Femur (tissue), 1 donor: ENCODE data around the gene CPA5.

ENCODE experiments used
- DNase-seq: peaks from one replicate; pipeline ENCODE4 v3.0.0-alpha.2; 2017

The CPA5 gene

DNA sequence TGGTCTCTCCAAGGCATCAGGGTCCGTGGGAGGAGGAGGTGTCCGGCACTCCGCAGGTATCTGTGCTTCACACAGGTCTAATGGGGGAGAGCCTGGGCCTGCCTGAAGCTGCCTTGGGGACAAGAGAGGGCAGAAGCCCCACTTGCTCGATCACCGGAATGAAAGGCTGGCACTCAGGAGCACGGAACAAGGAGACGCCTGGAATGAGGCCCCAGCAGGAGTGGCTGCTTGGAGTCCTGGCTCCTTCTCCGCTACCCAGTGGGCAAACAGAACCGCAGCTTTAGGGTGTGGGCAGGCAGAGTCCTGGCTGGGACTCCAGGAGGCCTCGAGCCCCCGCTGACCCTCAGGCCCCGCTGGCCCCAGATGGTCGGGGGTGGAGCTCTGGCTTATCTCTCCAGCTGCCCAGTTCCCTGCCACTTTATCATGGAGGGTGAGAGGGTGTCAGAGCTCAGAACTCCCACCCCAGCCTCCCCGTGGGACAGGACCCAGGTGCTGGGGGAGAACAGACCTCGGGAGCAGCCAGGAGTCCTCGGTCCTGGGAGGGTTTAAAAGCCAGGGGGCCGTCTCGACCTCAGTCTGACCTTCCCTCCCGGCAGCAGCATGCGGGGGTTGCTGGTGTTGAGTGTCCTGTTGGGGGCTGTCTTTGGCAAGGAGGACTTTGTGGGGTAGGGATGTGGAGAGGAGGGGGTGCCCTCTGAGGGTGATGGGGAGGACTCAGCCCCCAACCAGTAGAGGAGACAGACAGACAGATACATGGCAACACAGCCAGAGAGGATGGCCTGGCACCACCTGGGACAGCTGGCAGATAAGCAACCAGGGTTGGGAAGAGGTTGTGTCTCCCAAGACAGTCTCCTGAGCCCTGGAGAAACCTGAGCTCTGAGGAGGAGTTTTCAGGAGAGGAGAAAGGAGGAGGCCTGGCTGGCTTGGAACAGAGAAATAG, 35.6 kb downstream of the CPA5 start, which contains the start of gene CPA1:
TSS of gene CPA1 (plus strand) at position 574 of the 940 bp plus-strand sequence. CDS start at position 601, 27 bp downstream.
- peak; percentile 69 for DNase-seq

DNA sequence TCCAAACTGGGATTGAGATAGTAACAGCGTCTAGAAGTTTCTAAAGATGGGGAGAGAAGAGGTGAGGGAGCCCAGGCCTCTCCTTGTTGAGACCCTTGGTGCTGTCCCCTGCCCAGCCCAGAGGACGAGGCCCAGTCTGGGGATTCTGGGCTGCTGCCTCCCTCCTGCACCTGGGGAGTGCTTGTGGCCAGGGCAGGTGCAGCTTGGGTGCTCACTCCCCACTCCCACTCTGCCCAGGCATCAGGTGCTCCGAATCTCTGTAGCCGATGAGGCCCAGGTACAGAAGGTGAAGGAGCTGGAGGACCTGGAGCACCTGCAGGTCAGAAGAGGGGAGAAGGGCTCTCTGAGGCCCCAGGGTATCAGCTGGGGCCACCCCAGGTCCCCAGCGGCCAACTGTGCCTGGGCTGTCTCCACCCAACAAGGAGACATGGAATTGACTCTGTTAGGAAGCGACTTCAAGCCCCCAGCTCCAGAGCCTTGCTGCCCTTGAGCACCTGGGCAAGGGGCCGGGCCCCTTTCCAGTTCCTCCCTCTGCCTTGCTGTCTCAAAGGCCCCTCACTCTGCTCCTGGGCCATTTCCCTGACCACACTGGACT, 36.3 kb downstream of the CPA5 start:
- peak; percentile 22 for DNase-seq

DNA sequence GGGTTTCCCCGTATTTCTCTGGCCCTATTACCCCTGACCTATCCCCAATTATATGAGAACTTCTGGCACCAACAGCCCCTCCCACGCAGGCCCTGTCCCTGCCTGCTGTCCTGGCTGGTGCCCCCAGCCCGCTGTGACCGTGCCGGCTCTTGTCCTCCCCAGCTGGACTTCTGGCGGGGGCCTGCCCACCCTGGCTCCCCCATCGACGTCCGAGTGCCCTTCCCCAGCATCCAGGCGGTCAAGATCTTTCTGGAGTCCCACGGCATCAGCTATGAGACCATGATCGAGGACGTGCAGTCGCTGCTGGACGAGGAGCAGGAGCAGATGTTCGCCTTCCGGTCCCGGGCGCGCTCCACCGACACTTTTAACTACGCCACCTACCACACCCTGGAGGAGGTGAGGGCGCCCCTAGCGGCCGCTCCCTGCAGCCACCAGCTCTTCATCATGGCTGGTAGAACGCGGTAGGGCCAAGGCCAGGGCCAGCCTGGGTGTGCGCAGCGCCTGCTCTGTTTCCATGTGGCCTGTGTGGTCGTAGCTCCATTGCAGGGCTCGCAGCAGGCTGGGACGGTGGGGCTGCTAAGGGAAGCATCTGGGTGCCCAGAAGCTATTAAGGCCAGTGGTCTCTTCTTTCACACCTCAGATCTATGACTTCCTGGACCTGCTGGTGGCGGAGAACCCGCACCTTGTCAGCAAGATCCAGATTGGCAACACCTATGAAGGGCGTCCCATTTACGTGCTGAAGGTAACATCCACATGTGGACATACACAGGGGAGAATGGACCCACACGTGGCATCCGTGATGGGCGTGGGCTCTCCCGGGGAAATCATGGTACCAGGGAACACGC, 37.1 kb downstream of the CPA5 start:
- peak; percentile 20 for DNase-seq

DNA sequence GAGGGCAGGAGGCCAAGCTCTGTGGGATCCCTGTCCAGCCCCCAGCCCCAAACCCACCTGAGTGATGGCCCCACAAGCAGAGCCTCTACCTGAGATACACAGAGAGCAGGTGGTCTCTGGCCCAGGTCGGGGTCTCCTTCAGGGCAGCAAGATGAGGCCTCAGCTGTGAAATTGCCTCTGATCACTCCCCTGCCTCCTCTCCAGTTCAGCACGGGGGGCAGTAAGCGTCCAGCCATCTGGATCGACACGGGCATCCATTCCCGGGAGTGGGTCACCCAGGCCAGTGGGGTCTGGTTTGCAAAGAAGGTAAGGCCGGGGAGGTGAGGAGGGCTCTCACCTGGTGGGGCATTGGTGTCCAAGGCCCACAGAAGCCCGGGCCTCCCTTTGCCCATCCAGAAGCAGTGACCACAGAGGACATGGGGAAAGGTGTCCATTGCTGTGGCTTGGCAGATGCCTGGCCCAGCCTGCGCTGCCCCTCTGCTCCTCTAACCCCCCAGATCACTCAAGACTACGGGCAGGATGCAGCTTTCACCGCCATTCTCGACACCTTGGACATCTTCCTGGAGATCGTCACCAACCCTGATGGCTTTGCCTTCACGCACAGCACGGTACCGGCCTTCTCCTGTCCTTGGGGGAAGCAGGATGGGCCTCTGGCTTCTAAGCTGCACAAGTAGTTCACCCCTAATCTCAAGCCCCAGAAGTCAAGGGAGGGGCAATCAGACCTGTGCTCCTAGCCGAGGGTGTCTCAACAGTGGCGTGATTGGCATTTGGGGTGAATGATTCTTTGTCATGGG, 38.8 kb downstream of the CPA5 start:
- DNase-seq, result peak; percentile 12

DNA sequence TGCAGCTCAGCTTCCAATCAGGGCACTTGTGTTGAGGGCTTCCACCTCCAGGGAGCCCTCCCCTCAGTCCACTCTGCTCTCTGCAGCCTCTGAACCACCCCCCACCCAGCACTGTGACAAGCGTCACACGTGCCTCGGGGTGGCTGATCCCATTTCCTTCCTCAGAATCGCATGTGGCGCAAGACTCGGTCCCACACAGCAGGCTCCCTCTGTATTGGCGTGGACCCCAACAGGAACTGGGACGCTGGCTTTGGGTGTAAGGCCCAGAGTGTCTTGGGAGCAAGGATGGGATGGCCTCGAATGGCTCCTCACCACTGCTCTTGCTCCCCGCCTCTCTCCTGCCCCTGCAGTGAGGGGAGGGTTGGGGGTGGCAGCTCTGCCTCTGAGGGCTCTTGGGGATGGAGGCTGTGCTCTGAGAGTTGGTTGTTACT, 39.8 kb downstream of the CPA5 start:
- DNase-seq, result peak; percentile 19

DNA sequence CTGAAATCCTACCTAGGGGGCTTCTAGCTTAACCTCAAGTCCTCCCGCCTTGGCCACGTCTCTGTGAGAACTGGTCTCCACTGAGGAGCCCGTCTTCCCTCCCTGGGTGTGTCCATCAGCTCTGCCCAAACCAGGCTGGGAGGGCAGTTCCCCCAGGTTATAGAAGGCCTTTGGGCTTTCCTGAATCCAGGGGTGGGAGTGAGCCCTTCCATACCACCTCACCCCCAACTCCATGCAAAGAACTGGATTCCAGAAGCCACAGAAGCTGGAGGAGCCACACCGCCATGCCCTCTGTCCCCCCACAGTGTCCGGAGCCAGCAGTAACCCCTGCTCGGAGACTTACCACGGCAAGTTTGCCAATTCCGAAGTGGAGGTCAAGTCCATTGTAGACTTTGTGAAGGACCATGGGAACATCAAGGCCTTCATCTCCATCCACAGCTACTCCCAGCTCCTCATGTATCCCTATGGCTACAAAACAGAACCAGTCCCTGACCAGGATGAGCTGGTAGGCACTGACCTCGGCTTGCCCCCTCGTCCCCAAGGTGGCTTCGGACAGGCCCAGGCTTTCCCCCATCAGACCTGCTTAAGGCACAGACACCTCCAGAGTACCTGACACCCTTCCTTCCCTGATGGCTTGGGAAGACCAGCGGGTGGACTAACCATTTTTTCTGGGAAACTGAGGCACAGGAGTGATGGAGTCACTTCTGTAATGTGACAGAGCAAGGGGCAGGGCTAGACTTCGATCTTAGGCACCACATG, 40.4 kb downstream of the CPA5 start:
- DNase-seq, result no peak

DNA sequence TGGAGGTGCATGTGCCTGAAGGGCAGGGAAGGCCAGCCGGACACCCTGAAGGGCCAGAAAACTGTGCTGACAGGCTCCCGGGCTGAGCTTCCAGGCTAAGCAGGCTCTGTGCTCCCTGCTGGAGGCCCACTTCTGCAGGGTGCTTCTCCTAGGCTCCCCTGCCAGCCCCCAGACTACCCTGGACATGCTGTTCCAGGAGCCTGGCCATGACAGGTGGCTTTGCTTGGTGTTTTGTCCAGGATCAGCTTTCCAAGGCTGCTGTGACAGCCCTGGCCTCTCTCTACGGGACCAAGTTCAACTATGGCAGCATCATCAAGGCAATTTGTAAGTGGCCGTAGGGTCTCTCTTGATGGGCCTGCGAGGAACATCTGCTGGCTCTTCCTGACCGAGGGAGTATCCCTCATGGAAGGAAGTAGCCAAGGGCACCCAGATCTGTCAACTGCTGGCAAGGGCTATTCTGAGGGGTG, 41.0 kb downstream of the CPA5 start:
- DNase-seq, result no peak

DNA sequence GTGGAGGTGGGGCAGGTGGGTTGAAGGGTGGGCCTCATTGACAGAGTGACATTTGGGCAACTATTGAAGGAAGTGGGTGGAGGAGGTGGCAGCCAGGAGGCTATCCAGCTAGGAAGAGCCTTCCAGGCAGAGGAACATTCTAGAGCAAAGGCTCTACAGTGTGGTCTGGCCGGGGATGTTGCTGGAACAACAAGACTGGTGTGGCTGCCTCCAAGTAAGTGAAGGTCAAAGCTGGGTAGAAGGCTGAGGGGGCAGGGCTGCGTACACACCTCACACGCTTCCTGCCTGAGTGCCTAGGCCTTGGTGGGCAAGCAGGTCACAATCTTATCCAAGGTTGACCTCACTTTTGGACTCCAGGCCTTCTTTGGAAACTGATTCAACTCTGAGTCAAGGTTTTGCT, 42.3 kb downstream of the CPA5 start:
- no peak for DNase-seq

DNA sequence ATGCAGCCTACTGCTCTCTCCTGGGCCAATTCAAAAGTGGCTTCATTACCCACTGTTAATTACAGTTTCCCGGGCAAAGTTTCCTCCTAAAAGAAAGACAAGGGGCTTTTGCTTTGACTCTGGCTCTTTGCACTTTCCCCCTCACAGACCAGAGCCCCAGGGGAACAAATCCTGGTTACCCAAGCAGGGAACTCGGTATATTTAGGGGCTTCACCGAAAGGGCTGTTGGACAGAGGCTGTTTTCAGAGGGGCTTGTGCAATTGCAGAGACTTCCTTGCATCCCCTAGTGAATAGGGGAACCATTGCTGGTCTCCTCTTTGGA, 42.7 kb downstream of the CPA5 start:
- DNase-seq, result no peak

DNA sequence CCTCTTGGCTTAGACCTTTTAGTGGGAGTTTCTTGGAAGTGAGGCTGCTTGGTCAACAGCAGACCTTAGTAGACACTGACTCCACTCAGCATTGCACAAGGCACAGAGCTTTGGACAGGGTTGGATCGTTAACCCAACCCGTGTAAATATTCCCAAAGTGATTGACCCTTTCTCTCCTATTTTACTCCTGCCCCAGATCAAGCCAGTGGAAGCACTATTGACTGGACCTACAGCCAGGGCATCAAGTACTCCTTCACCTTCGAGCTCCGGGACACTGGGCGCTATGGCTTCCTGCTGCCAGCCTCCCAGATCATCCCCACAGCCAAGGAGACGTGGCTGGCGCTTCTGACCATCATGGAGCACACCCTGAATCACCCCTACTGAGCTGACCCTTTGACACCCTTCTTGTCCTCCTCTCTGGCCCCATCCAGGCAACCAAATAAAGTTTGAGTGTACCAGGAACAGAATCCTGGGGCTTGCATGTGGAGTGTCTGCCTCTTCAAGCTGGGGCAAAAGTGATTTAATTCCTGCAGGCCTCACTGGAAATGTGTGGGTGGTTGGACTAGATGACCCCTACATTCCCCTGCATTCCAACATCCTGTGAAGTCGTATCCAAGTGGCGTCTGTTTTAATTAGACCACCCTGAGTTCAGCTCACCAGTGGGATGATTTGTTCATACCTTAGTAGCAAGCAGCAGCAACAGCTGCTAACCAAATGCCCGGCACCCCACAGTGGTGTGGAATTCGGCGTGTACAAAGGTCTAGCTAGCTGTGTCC, 43.2 kb downstream of the CPA5 start:
- no peak for DNase-seq

DNA sequence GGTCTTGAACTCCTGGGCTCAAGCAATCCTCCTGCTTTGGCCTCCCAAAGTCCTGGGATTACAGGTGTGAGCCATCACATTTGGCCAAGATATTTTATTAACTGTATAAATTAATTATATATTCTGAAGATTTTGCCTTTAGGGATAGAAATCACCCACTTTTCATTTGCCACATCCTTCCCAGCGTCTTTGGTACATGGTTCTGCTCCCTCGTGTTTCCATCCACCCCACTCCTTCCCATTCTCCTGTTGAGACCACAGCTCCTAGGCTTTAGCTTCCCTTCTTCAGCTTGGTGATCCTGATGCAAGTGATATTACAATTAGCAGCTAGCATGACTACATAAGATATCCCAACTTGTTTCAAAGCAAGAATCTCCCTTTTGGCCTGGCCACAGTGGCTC, 44.1 kb downstream of the CPA5 start:
- no peak for DNase-seq

DNA sequence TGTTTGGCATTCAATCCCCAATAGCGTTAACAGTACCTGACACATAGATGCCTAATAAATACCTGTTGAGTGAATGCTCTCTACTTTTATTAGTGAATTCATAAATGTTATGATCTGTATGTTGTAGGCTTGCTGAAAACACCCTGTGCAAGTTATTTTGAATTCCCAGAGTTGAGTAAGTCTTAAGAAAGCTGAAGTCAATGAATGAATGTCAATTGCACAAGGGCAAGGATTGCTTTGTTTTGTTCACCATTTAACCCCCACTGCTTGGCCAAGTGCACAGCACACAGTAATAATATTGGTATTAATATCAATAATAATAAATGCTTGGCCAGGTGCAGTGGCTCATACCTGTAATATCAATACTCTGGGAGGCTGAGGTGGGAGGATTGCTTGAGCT, 45.9 kb downstream of the CPA5 start:
- no peak for DNase-seq

DNA sequence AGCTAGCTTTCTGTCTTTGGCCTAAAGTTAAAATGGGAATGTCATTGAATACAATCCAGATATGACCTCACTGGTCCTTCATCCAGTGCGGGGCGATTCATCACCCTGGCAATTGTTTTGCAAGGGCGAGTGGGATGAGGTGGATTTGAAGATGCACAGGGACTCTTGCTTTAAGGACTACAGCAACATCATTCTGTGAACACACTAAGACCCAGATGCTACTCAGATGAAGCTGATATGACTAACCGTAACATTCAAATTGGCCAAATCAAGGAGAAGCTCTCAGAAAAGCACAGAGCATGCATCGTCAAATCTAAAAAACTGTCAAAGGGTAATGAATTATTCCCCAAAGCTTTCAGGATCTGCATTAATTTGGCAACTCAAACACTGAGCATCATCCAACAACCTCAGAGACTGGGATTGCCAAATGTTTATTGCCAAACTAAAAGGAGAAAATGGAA, 48.5 kb downstream of the CPA5 start:
- DNase-seq, result no peak

DNA sequence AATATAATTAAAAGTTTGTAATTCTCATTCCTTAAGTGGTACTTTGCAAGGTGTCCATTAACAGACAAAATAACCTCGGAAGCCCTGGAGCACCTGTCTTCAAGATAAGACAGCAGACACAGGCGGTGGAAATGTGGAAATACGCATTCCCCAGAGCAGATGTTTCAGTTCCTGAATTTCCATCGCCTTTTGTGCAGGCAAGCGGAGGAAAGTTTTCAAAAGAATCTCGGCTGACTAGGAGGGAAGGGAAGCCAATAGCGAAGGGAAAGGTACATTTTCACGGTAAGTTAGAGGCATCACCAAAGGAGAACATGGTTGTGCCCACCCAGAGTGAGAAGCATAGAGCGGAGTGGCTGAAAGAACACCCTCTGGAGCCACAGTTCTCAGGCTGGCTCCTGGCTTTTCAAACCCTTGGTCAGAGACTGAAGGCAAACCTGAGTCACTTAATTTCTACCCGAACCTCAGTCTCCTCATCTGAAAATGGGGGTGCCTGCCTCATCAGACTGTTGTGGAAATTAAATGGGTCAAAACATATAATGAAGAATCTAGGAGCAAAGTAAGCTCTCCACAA, 49.3 kb downstream of the CPA5 start:
- DNase-seq, result no peak

DNA sequence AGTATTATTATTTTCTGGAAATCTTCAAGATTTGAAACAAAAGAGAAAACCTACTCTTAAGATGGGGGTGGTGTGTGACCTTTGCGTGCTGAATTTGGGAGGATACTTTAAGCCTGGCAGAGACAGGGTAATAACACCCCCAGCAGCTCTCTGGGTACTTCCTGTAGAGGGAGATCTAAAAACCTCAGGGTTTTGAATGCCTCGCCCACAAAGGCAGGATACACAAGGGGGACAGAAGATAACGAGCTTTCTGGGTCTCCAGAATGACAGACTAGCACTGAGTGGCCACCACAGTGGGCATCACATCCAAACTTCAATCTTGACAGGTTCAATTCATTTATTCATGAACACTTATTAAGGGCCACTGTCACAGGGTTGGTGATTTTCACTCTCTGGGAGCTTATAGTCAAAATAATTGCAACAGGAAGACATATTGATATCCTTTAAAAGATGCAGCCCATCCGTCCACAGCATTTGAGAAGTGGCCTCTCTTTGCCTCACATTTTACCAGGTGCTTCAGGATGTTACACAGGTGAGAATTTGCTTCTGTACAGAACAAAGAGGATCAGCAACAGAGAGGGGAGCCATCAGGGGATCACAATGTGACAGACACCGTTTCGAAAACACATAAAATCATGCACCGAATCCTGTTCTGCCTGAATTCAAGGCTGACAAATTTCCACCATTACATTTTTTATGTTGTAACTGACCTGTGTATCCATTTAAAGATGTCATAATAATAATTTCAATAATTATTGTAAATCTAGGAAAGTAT, 50.0 kb downstream of the CPA5 start:
- no peak for DNase-seq

DNA sequence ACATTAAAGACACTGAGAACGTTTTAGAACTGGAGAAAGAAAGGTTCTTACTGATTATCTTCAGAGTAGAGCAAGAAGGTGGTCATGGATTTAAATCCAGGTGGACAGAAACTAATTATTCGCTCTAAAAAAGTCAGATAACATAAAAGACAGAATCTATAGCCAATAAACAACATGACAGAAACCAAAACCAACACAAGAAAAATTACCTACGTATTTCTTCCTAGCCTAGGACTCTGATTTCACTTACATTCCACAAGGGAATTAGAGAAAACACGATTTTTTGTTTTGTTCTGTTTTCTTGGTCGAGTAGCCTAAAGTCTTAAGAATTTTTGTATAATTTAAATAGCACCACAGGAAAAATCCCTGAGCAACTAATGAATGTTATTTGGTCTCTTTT, 50.8 kb downstream of the CPA5 start:
- no peak for DNase-seq

DNA sequence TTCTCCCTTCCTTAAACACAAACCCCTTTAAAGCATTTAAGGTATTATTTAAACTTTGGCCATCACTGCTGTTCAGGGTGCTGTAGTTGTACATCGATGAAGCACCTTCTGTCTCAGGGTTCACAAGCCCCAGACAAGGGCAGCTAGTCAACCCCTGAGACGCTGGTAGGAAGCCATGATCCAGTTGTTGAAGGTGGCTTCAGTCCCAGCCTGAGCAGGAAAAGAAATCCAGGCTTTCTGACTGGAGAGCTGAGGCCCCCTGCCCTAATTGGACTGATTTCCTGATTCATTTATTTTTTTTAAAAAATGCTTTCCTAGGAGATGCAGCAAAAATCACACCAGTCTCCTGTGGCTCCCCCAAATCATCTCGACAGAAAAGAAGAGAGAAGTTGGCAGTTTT, 51.5 kb downstream of the CPA5 start:
- DNase-seq, result peak; percentile 83

DNA sequence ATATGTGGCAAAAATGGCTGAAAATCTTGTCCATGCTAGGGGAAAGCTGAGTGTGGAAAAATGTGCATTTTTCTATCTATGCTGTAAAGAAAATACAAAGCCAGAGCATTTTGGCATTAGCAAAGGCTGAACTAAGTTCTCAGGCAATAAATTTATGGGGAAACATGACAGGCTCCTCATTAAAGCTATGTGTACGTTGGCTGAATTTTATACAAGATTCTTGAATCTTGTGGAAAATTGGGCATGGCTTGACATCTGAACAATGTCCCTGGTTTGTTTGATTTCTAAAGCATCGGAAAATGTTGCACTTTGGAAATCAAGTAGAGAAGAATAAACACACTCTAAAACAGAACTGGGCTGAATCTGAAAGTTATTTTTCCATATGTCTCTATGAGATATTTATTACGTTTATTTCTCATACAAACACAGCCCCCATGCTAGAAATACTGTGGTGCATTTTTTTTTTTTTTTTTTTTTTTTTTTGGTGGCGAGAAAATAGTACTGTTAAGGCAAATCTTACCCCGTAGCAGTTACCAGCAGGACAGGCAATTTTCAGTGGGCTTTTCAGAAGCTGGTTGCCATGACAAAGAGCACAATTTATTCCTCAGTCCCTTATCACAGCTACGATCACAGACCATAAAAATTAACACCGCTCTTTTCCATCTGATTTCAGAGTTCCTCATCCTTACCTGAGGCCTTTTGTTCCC, 52.6 kb downstream of the CPA5 start:
- no peak for DNase-seq

DNA sequence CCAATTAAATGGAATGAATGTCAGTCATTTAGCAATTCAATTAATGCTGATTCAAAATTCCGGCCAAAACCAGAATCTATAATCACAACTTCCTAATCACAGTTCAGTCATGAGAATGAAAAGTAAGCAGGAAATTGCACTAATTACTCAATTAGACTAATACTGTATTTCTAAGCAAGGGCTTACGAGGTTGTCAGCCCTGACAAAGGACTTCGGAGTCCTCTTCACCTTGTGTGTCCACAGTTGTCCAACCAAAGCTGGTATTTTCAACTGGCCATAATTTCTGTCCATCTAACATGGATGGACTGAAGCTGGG, 53.1 kb downstream of the CPA5 start:
- DNase-seq, result no peak
